AG04449 (cell line): ENCODE measurements around the gene LARP7.
"Not testable (repeated sequence)": the region's sequence is repeated elsewhere in the genome, so short reads cannot be mapped to it uniquely, and the experiment has no call there.

ENCODE experiments used
- CTCF ChIA-PET: fragments of 350-600 bp; formaldehyde crosslinking; extraction: SDS; loops from one replicate; lab custom pipeline; 2021; ENCODE audit warnings: antibody characterized with exemption; lab: Yijun Ruan, JAX
- POLR2A ChIA-PET: fragments of 400-600, 350-600 bp; formaldehyde crosslinking; extraction: SDS; loops from one replicate; lab custom pipeline; 2020; ENCODE audit warnings: antibody characterized with exemption, inconsistent platforms; lab: Yijun Ruan, JAX
- DNase-seq: peaks from one replicate; pipeline ENCODE4 v3.0.0-alpha.2; 2010; ENCODE audit warnings: low read depth, low spot score
- H3K4me3 ChIP-seq: 2 replicates; pipeline ENCODE4 v1.5.1; 2011; ENCODE audit warnings: low read depth, mild to moderate bottlenecking, control low read depth, low read length
- TF ChIP-seq, protein P1 (sequence below): IDR thresholded peaks from one replicate; pipeline ENCODE4 v1.5.1; 2011; ENCODE audit warnings: mild to moderate bottlenecking, moderate library complexity, low read length, control low read depth, inconsistent platforms; ENCODE audit not compliant: insufficient read depth; ENCODE audit errors: missing control alignments

Gene LARP7

DNA sequence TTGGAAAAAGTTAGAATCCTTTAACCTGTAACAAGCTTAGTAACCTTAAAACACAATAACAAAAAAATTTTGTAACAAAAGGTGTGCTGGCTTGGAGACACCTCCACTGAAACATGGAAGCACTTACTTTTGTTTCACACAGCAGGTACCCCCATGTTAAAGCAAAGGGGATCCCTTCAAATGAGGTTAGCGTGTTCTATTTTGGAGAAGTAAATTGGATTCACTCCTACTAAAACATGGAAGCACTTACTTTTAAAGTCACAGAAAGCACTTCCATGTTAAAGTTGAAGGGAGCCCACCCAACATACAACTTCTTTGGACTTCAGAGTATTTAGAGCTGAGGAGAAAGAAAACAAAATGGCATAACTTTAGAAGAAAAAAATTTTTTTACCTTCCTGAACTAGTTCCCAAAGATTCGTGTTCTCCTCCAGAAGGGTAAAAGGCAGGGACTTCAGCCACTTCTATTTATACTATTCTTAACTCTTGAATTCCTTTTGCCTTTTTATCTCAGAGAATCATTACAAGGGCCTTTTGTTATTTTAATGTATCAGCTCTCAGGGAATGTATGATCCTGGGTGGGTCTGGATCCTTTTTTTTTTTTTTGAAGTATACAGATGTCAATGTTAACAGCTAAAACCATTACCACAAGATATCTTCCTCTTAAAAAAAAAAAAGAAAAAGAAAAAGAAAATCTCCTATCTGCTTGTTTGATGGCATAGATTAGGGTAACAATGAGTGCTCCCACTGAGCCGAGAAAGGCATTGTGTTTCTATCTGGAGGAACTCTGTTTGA lies 11.5 kb downstream of the LARP7 start:
- DNase-seq, result no peak
- TF ChIP-seq, protein P1, sequence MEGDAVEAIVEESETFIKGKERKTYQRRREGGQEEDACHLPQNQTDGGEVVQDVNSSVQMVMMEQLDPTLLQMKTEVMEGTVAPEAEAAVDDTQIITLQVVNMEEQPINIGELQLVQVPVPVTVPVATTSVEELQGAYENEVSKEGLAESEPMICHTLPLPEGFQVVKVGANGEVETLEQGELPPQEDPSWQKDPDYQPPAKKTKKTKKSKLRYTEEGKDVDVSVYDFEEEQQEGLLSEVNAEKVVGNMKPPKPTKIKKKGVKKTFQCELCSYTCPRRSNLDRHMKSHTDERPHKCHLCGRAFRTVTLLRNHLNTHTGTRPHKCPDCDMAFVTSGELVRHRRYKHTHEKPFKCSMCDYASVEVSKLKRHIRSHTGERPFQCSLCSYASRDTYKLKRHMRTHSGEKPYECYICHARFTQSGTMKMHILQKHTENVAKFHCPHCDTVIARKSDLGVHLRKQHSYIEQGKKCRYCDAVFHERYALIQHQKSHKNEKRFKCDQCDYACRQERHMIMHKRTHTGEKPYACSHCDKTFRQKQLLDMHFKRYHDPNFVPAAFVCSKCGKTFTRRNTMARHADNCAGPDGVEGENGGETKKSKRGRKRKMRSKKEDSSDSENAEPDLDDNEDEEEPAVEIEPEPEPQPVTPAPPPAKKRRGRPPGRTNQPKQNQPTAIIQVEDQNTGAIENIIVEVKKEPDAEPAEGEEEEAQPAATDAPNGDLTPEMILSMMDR, result no peak
- POLR2A ChIA-PET, result no interaction called here
- CTCF ChIA-PET, result interaction anchor here (1.3 to 5.6 kb wide), 4 partner anchors 11 to 313 kb away, joined by 5 to 25 read pairs (median 10); partner anchors contain the start of genes LARP7 and ZGRF1
- H3K4me3 ChIP-seq, result no peak overlapping the region

DNA sequence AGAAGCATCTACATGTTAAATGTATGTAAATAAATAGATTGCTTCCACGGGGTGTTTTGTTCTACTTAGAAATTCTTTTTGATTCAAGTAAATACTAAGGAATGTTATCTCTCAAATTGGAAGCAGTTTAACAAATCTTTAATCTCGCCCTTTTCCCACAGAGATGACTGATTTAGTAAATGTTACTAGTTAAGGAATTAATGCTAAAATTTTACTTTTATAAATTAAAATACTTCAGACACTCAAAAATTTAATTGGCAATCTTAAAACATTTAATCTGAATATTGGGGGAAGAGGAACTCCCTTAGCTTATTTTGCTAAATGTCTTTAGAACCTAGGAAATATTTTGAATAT lies 12.1 kb downstream of the LARP7 start:
- POLR2A ChIA-PET, result no interaction called here
- no peak overlapping the region for H3K4me3 ChIP-seq
- CTCF ChIA-PET, result interaction anchor here (0.8 to 2.5 kb wide), 3 partner anchors 12 to 113 kb away, joined by 3 to 10 read pairs (median 10); partner anchors contain the start of genes LARP7 and ZGRF1
- no peak for DNase-seq
- TF ChIP-seq, protein P1, result no peak

DNA sequence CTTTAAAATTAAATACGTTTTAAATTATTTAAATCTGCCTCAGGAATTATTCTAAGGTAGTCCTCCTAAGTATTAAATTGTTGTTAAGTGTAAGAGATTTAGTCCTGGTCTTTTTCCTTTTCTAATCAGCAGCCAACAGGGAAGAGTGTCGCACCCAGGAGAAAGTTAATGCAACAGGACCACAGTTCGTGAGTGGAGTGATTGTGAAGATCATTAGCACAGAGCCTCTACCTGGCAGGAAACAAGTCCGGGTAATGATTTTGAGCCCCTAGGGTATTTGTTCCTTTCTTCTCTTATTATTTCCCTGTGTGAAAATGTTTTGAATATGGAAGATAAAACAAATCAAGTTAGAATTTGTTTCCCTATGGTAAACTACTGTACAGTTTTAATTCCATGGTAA lies 13.4 kb downstream of the LARP7 start:
- no peak for DNase-seq
- ChIA-PET CTCF (no interaction called here), POLR2A (no interaction called here)
- no peak overlapping the region for H3K4me3 ChIP-seq
- TF ChIP-seq, protein P1, result no peak

DNA sequence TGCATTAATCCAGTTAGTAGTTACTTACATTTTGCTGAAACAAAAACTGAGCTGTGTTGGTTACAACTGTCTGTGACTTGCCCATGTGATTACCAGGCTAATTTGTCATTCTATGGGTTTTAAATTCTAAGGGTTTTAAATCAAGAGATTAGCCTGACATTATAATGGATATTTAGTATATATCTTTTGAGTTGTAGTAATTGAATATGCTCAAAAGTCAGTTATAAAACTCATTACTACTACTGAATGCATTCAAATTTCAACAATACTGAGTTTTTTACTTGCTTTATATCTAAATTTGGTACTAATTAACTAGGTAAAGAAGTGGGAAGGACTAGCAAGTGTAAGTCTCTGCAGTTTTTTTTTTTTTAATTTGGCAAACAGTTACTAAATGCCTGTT lies 14.7 kb downstream of the LARP7 start:
- POLR2A ChIA-PET, result no interaction called here
- H3K4me3 ChIP-seq, result no peak overlapping the region
- CTCF ChIA-PET, result interaction anchor here (1.3 kb wide), 1 partner anchor 14 kb away, joined by 4 read pairs; no protein-coding TSS in a partner anchor
- TF ChIP-seq, protein P1, result no peak
- no peak for DNase-seq

DNA sequence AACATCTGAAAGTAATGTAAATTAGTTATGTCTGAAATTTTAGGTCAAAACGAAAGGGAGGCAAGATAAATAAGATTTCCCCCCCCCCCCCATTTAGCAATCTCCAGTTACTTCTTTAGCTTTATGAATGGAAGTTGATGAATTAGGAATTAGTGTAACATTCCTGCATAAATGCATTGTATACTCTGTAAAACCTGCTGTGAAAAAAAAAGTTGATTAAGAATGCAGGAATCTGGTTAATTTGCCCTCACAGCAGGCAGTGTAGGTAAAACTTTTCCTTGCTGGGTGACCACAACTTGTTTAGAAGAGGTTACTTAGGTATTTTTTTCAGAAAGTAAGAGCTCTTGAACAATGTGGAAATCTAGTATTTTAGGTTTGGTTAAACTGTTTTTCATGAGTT lies 15.3 kb downstream of the LARP7 start:
- no peak overlapping the region for H3K4me3 ChIP-seq
- ChIA-PET POLR2A (no interaction called here), CTCF (interaction anchor here (1.3 kb wide), 1 partner anchor 14 kb away, joined by 4 read pairs; no protein-coding TSS in a partner anchor)
- DNase-seq, result no peak
- TF ChIP-seq, protein P1, result no peak

DNA sequence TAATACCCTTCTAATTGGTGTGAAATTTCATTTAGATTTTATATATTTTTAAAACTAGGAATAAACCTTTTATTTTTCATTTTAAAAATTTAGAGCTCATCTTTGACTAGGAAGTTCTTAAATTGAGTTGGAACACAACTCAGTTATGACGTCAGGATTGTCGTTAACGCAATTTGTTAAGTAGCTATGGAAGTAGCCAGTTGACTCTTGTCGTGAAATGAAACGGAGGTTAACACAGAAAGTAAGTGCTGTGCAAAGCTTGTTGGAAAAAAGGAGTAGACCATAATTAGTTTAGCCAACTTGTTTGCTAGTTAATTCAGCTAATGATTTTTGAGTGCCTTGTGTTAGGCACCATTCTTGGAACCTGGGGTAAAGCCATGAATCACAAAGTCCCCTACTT lies 18.3 kb downstream of the LARP7 start:
- no peak overlapping the region for H3K4me3 ChIP-seq
- POLR2A ChIA-PET, result no interaction called here
- DNase-seq, result no peak
- TF ChIP-seq, protein P1, result no peak
- CTCF ChIA-PET, result interaction anchor here (0.6 to 2.6 kb wide), 5 partner anchors 17 to 296 kb away, joined by 3 to 14 read pairs (median 3); no protein-coding TSS in a partner anchor

DNA sequence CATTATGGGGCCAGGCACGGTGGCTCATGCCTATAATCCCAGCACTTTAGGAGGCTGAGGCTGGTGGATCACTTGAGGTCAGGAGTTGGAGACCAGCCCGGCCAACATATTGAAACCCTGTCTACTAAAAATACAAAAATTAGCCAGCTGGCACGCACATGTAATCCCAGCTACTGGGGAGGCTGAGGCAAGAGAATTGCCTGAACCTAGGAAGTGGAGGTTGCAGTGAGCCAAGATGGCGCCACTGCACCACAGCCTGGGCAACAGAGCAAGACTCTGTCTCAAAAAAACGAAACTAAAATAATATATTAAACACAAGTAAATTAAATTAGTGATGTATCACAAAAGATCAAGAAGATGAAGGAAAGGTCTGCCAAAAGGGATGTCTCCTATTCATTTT lies 19.2 kb downstream of the LARP7 start:
- DNase-seq, H3K4me3 ChIP-seq, POLR2A ChIA-PET: not testable (repeated sequence)
- CTCF ChIA-PET, result interaction anchor here (2.6 kb wide), 1 partner anchor 106 kb away, joined by 14 read pairs; no protein-coding TSS in a partner anchor
